Activated CD4-positive, alpha-beta T cell treated with anti-CD3 and anti-CD28 coated beads, Interleukin-2, amount 10 ng/mL, durations not matched to agents 7 days and 5 days (primary cell): ENCODE measurements around the gene ST3GAL6. TPM values are rescaled to one million over a fixed set of nuclear protein-coding genes. Genes with fewer than 3 reads are reported as not detected.

ENCODE experiments used
- CTCF ChIA-PET: fragments of 350-600 bp; sonication (Branson Sonifier 250); formaldehyde crosslinking; loops from one replicate; lab custom pipeline; 2021; ENCODE audit warnings: antibody characterized with exemption; lab: Charles Lee
- POLR2A ChIA-PET: fragments of 350-600 bp; sonication (Branson Sonifier 250); formaldehyde crosslinking; loops from one replicate; lab custom pipeline; 2021; ENCODE audit warnings: antibody characterized with exemption; lab: Charles Lee
- DNase-seq: peaks from one replicate; pipeline ENCODE4 v3.0.0-alpha.2; 2020
- H3K27ac Mint-ChIP-seq: one replicate; pipeline ENCODE4 v1.8.0; 2021; ENCODE audit warnings: mild to moderate bottlenecking, moderate library complexity, mixed read lengths
- H3K27me3 Mint-ChIP-seq: one replicate; pipeline ENCODE4 v1.8.0; 2021; ENCODE audit warnings: mixed read lengths
- H3K36me3 Mint-ChIP-seq: one replicate; pipeline ENCODE4 v1.8.0; 2021; ENCODE audit warnings: low read depth, mixed read lengths
- H3K4me1 Mint-ChIP-seq: one replicate; pipeline ENCODE4 v1.8.0; 2021; ENCODE audit warnings: mixed read lengths
- H3K4me3 Mint-ChIP-seq: one replicate; pipeline ENCODE4 v1.8.0; 2021; ENCODE audit warnings: mild to moderate bottlenecking, moderate library complexity, mixed read lengths
- H3K9me3 Mint-ChIP-seq: one replicate; pipeline ENCODE4 v1.8.0; 2021; ENCODE audit warnings: mixed read lengths
- total RNA-seq, 2 experiments: library from RNA; stranded (reverse); gene quantifications; one replicate each; pipeline ENCODE4 v1.2.3, GENCODE V29; 2021

The ST3GAL6 gene
- total RNA-seq, 2 experiments from 2014 or later, result 0.07 to 0.08 TPM

- Mint-ChIP-seq H3K9me3 (no peaks in the 10 kb centered on the region), H3K27me3 (no peaks in the 10 kb centered on the region), H3K4me3 (no peak overlapping the region), H3K4me1 (no peaks in the 10 kb centered on the region), H3K36me3 (no peaks in the 10 kb centered on the region), H3K27ac (no peak overlapping the region)
- CTCF ChIA-PET, result no interaction called here
- no peak for DNase-seq
- POLR2A ChIA-PET, result no interaction called here
Measured at GRCh38 chr3:98800401-98800800, 37.3 kb downstream of the ST3GAL6 start.

GRCh38 chr3:98801043-98801747 is 38.1 kb downstream of the ST3GAL6 start:
- CTCF ChIA-PET, result no interaction called here
- no peaks in the 10 kb centered on the region for H3K36me3 Mint-ChIP-seq
- POLR2A ChIA-PET, result no interaction called here
- no peaks in the 10 kb centered on the region for H3K4me1 Mint-ChIP-seq
- no peaks in the 10 kb centered on the region for H3K9me3 Mint-ChIP-seq
- H3K27me3 Mint-ChIP-seq, result no peaks in the 10 kb centered on the region
- H3K27ac Mint-ChIP-seq, result no peak overlapping the region
- no peak overlapping the region for H3K4me3 Mint-ChIP-seq
- DNase-seq, result no peak

- Mint-ChIP-seq H3K27ac (no peak overlapping the region), H3K36me3 (no peaks in the 10 kb centered on the region), H3K4me3 (no peak overlapping the region), H3K9me3 (no peaks in the 10 kb centered on the region), H3K27me3 (no peaks in the 10 kb centered on the region), H3K4me1 (no peaks in the 10 kb centered on the region)
- POLR2A ChIA-PET, result no interaction called here
- CTCF ChIA-PET, result no interaction called here
- no peak for DNase-seq
Measured at GRCh38 chr3:98805571-98805970, 42.4 kb downstream of the ST3GAL6 start.

GRCh38 chr3:98806521-98806920 is 43.4 kb downstream of the ST3GAL6 start:
- ChIA-PET CTCF (no interaction called here), POLR2A (no interaction called here)
- Mint-ChIP-seq H3K4me3 (no peak overlapping the region), H3K36me3 (no peaks in the 10 kb centered on the region), H3K4me1 (no peaks in the 10 kb centered on the region), H3K9me3 (no peaks in the 10 kb centered on the region), H3K27ac (no peak overlapping the region), H3K27me3 (no peaks in the 10 kb centered on the region)
- no peak for DNase-seq

- Mint-ChIP-seq H3K36me3 (no peaks in the 10 kb centered on the region), H3K4me1 (no peaks in the 10 kb centered on the region), H3K27me3 (no peaks in the 10 kb centered on the region), H3K4me3 (no peak overlapping the region), H3K27ac (no peak overlapping the region), H3K9me3 (no peaks in the 10 kb centered on the region)
- DNase-seq, result no peak
- ChIA-PET POLR2A (no interaction called here), CTCF (no interaction called here)
Measured at GRCh38 chr3:98807011-98807410, 43.9 kb downstream of the ST3GAL6 start.

GRCh38 chr3:98807561-98807960 is 44.4 kb downstream of the ST3GAL6 start:
- no peak for DNase-seq
- Mint-ChIP-seq H3K4me3 (no peak overlapping the region), H3K4me1 (no peaks in the 10 kb centered on the region), H3K36me3 (no peaks in the 10 kb centered on the region), H3K27ac (no peak overlapping the region), H3K27me3 (no peaks in the 10 kb centered on the region), H3K9me3 (no peaks in the 10 kb centered on the region)
- ChIA-PET CTCF (no interaction called here), POLR2A (no interaction called here)

GRCh38 chr3:98808071-98808470 is 44.9 kb downstream of the ST3GAL6 start:
- POLR2A ChIA-PET, result no interaction called here
- H3K36me3 Mint-ChIP-seq, result no peaks in the 10 kb centered on the region
- no peak for DNase-seq

GRCh38 chr3:98809557-98809956 is 46.4 kb downstream of the ST3GAL6 start:
- Mint-ChIP-seq H3K27me3 (no peaks in the 10 kb centered on the region), H3K36me3 (no peaks in the 10 kb centered on the region), H3K4me3 (no peak overlapping the region), H3K27ac (no peak overlapping the region), H3K9me3 (no peaks in the 10 kb centered on the region), H3K4me1 (no peaks in the 10 kb centered on the region)
- no peak for DNase-seq
- CTCF ChIA-PET, result no interaction called here
- POLR2A ChIA-PET, result no interaction called here

More at GRCh38 chr3:98808071-98808470, 44.9 kb downstream of the ST3GAL6 start:
- CTCF ChIA-PET, result no interaction called here
- no peak overlapping the region for H3K27ac Mint-ChIP-seq
- no peaks in the 10 kb centered on the region for H3K4me1 Mint-ChIP-seq
- no peaks in the 10 kb centered on the region for H3K9me3 Mint-ChIP-seq
- no peaks in the 10 kb centered on the region for H3K27me3 Mint-ChIP-seq
- H3K4me3 Mint-ChIP-seq, result no peak overlapping the region

- POLR2A ChIA-PET, result no interaction called here
- CTCF ChIA-PET, result no interaction called here
- no peak overlapping the region for H3K27ac Mint-ChIP-seq
- no peak for DNase-seq
- H3K27me3 Mint-ChIP-seq, result no peaks in the 10 kb centered on the region
- H3K4me1 Mint-ChIP-seq, result no peaks in the 10 kb centered on the region
- no peaks in the 10 kb centered on the region for H3K36me3 Mint-ChIP-seq
- H3K4me3 Mint-ChIP-seq, result no peak overlapping the region
- no peaks in the 10 kb centered on the region for H3K9me3 Mint-ChIP-seq
Measured at GRCh38 chr3:98811048-98811447, 47.9 kb downstream of the ST3GAL6 start.

- Mint-ChIP-seq H3K4me3 (no peak overlapping the region), H3K27me3 (no peaks in the 10 kb centered on the region), H3K4me1 (no peaks in the 10 kb centered on the region), H3K36me3 (no peaks in the 10 kb centered on the region), H3K27ac (no peak overlapping the region), H3K9me3 (no peaks in the 10 kb centered on the region)
- ChIA-PET CTCF (interaction anchor here (1.5 kb wide), 1 partner anchor 210 kb away, joined by 7 read pairs; no protein-coding TSS in a partner anchor), POLR2A (no interaction called here)
- no peak for DNase-seq
Measured at GRCh38 chr3:98812851-98813374, 49.8 kb downstream of the ST3GAL6 start.

- Mint-ChIP-seq H3K9me3 (no peaks in the 10 kb centered on the region), H3K4me1 (no peaks in the 10 kb centered on the region), H3K4me3 (no peak overlapping the region), H3K36me3 (no peaks in the 10 kb centered on the region), H3K27ac (no peak overlapping the region), H3K27me3 (no peaks in the 10 kb centered on the region)
- ChIA-PET POLR2A (no interaction called here), CTCF (interaction anchor here (1.1 kb wide), 1 partner anchor 775 kb away, joined by 6 read pairs; no protein-coding TSS in a partner anchor)
- DNase-seq, result no peak
Measured at GRCh38 chr3:98814817-98815420, 51.8 kb downstream of the ST3GAL6 start.

- no peak for DNase-seq
- no peaks in the 10 kb centered on the region for H3K27me3 Mint-ChIP-seq
- H3K9me3 Mint-ChIP-seq, result no peaks in the 10 kb centered on the region
- ChIA-PET CTCF (interaction anchor here (1.1 to 1.4 kb wide), 3 partner anchors 10 to 356 kb away, joined by 3 to 4 read pairs (median 3); no protein-coding TSS in a partner anchor), POLR2A (no interaction called here)
- H3K27ac Mint-ChIP-seq, result no peak overlapping the region
- H3K36me3 Mint-ChIP-seq, result no peaks in the 10 kb centered on the region
- H3K4me1 Mint-ChIP-seq, result no peaks in the 10 kb centered on the region
- no peak overlapping the region for H3K4me3 Mint-ChIP-seq
Measured at GRCh38 chr3:98817547-98818041, 54.5 kb downstream of the ST3GAL6 start.

- H3K36me3 Mint-ChIP-seq, result no peaks in the 10 kb centered on the region
- ChIA-PET POLR2A (no interaction called here), CTCF (interaction anchor here (0.6 kb wide), 1 partner anchor 218 kb away, joined by 3 read pairs; no protein-coding TSS in a partner anchor)
- no peaks in the 10 kb centered on the region for H3K27me3 Mint-ChIP-seq
- H3K4me1 Mint-ChIP-seq, result no peaks in the 10 kb centered on the region
- no peak overlapping the region for H3K4me3 Mint-ChIP-seq
- H3K27ac Mint-ChIP-seq, result no peak overlapping the region
- no peak for DNase-seq
- no peaks in the 10 kb centered on the region for H3K9me3 Mint-ChIP-seq
Measured at GRCh38 chr3:98821063-98821462, 57.9 kb downstream of the ST3GAL6 start.
